Prostate gland (tissue), 2 donors: ENCODE data around the gene CALR. TPM values are rescaled to one million over a fixed set of nuclear protein-coding genes. Genes with fewer than 3 reads are reported as not detected.
"Not testable (repeated sequence)": the region's sequence is repeated elsewhere in the genome, so short reads cannot be mapped to it uniquely, and the experiment has no call there.

Experiments
- DNase-seq: peaks from one replicate; pipeline ENCODE4 v3.0.0-alpha.2; 2019; ENCODE audit warnings: low spot score
- H3K27ac ChIP-seq, 2 donors: fragments of 200-600 bp; sonication (generic); 2 replicates each; pipeline ENCODE4 v1.5.1; 2017 to 2019
- H3K27me3 ChIP-seq: fragments of 200-600 bp; sonication (generic); replicated peaks from 2 replicates; pipeline ENCODE4 v1.5.1; 2019; ENCODE audit not compliant: insufficient read depth
- H3K36me3 ChIP-seq, 2 donors: fragments of 200-600 bp; sonication (generic); 1 replicate in 1 of 2; 2 replicates in 1 of 2; pipeline versions ENCODE4 v1.5.1 to v1.8.1; 2017 to 2019
- H3K4me1 ChIP-seq: fragments of 200-600 bp; sonication (generic); replicated peaks from 2 replicates; pipeline ENCODE4 v1.5.1; 2019
- H3K4me3 ChIP-seq, 2 donors: fragments of 200-600 bp; sonication (generic); 2 replicates each; pipeline ENCODE4 v1.5.1; 2017 to 2019
- H3K9me3 ChIP-seq: fragments of 200-600 bp; sonication (generic); 2 replicates; pipeline ENCODE4 v1.5.1; 2017
- CTCF ChIP-seq, 4 experiments: fragments of 200-600 bp in 2 of 4; fragments of 450-650 bp in 2 of 4; sonication (generic) in 2 of 4; IDR thresholded peaks; 1 replicate in 3 of 4; 2 replicates in 1 of 4; pipeline ENCODE4 v1.5.1; 2016 to 2019; ENCODE audit warnings: antibody characterized with exemption in 4 of 4, mild to moderate bottlenecking in 2 of 4, moderate library complexity in 2 of 4
- POLR2A ChIP-seq: fragments of 450-650 bp; IDR thresholded peaks from one replicate; pipeline ENCODE4 v1.6.1; 2016; ENCODE audit warnings: antibody characterized with exemption, mild to moderate bottlenecking
- POLR2AphosphoS5 ChIP-seq: sonication (generic); formaldehyde crosslinking; IDR thresholded peaks from one replicate; pipeline ENCODE4 v1.6.1; 2017; ENCODE audit warnings: antibody characterized with exemption
- WGBS: methylation state at CpG from one replicate; pipeline ENCODE4 v1.1.5; 2018; 5-methylcytosine and 5-hydroxymethylcytosine counted together
- intact Hi-C: fragments of 100-400 bp; cut with DNase I; formaldehyde crosslinking; loops from one replicate; pipeline ENCODE4 v1.14.2; 2022
- total RNA-seq, 2 donors: library from RNA; depleted of rRNA; stranded (reverse); fragments of >200 nt; gene quantifications; one replicate each; pipeline ENCODE4 v1.1.0, GENCODE V29; 2016

Gene CALR
- total RNA-seq, 2 donors from 2014 or later, result 532 to 980 TPM

- TF ChIP-seq POLR2AphosphoS5 (no peak), CTCF (IDR thresholded peaks at IDR 0.05) (no peak), POLR2A (no peak)
- peaks cover 17 to 18% of the 10 kb centered on the region in 2 donors for H3K36me3 ChIP-seq
- H3K27me3 ChIP-seq, result no peaks in the 10 kb centered on the region
- no peak for DNase-seq
- no peak overlapping the region for H3K27ac ChIP-seq
- intact Hi-C loops, result no loop called here
- 84% methylated on average over 28 of the region's 28 CpGs for WGBS
- no peaks in the 10 kb centered on the region for H3K9me3 ChIP-seq
- H3K4me3 ChIP-seq, result no peak overlapping the region
- H3K4me1 ChIP-seq, result peaks cover 13% of the 10 kb centered on the region
Measured at GRCh38 chr19:12947702-12948611, 9.5 kb downstream of the CALR start.

DNA sequence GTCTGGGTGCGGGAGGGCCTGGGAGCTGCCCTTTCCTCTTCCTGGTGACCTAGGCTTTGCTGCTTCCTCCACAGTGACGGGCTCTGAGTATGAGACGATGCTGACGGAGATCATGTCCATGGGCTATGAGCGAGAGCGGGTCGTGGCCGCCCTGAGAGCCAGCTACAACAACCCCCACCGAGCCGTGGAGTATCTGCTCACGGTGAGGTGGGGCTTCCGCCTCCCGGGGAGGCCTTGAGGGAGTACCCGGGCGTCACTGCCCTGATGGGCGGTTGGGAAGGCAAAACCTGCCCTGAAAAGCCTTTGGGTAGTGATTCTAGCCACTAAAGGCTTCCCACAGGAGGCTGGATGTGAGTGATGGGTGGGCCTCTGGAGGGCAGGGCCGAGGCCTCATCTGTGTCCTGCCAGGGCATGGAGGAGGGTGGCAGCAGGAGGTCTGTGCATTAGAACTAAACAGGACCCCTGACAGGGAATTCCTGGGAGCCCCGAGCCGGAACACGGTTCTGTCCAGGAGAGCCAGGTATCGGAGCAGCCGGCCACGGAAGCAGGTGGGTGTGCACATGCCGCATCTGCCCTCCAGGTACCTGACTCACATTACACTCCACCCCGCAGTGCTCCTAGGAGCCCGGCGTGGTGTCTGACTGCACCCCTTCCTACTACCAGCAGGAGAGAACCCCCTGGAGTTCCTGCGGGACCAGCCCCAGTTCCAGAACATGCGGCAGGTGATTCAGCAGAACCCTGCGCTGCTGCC, 10.4 kb downstream of the CALR start:
- H3K36me3 ChIP-seq, result peaks cover 11 to 23% of the 10 kb centered on the region in 2 donors
- no peaks in the 10 kb centered on the region for H3K27me3 ChIP-seq
- peaks cover 7% of the 10 kb centered on the region for H3K4me1 ChIP-seq
- intact Hi-C loops, result no loop called here
- 90% methylated on average over 30 of the region's 30 CpGs for WGBS
- no peak for DNase-seq
- no peaks in the 10 kb centered on the region for H3K9me3 ChIP-seq
- no peak overlapping the region for H3K4me3 ChIP-seq
- TF ChIP-seq POLR2AphosphoS5, result no peak
- TF ChIP-seq POLR2A, result no peak
- H3K27ac ChIP-seq, result no peak overlapping the region

- Histone ChIP-seq H3K27ac (no peak overlapping the region), H3K27me3 (no peaks in the 10 kb centered on the region), H3K4me1 (peaks cover 9% of the 10 kb centered on the region), H3K36me3 (peaks cover 11 to 32% of the 10 kb centered on the region in 2 donors), H3K4me3 (no peak overlapping the region), H3K9me3 (no peaks in the 10 kb centered on the region)
- intact Hi-C loops, result no loop called here
- WGBS, result 80% methylated on average over 16 of the region's 16 CpGs
- DNase-seq, result no peak
- TF ChIP-seq POLR2A (no peak), CTCF (IDR thresholded peaks at IDR 0.05) (no peak), POLR2AphosphoS5 (no peak)
Measured at GRCh38 chr19:12949363-12950283, 11.2 kb downstream of the CALR start.

DNA sequence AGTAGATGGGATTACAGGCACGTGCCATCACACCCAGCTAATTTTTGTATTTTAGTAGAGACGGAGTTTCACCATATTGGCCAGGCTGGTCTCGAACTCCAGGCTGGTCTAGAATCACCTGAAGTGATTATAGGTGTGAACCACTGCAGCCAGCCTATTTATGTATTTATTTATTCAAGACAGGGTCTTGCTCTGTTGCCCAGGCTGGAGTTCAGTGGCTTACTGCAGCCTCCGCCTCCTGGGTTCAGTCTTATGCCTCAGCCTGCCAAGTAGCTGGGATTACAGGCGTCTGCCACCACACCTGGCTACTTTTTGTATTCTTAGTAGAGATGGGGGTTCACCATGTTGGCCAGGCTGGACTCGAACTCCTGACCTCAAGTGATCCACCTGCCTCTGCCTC, 13.6 kb downstream of the CALR start:
- DNase-seq, H3K27me3 ChIP-seq, intact Hi-C loops, H3K9me3 ChIP-seq, H3K4me1 ChIP-seq, H3K4me3 ChIP-seq, H3K27ac ChIP-seq: not testable (repeated sequence)
- peaks cover 11 to 33% of the 10 kb centered on the region in 2 donors for H3K36me3 ChIP-seq
- WGBS, result 92% methylated on average over 6 of the region's 6 CpGs

- Histone ChIP-seq H3K27ac (no peak overlapping the region), H3K4me3 (no peak overlapping the region), H3K36me3 (peaks cover 11 to 33% of the 10 kb centered on the region in 2 donors), H3K27me3 (no peaks in the 10 kb centered on the region), H3K4me1 (peaks cover 6% of the 10 kb centered on the region), H3K9me3 (no peaks in the 10 kb centered on the region)
- 55% methylated on average over 12 of the region's 12 CpGs for WGBS
- no peak for DNase-seq
- TF ChIP-seq POLR2A (no peak), POLR2AphosphoS5 (no peak), CTCF (IDR thresholded peaks at IDR 0.05) (no peak)
- intact Hi-C loops, result no loop called here
Measured at GRCh38 chr19:12952488-12953137, 14.2 kb downstream of the CALR start.
